DMS 273 (cell line): ENCODE measurements around the gene NSG1.
A peak's percentile ranks its signal among the peaks of the same experiment; 100 is the strongest.

Experiments used
- DNase-seq: peaks from one replicate; lab custom pipeline; 2025; ENCODE audit not compliant: unreplicated experiment; lab: John Stamatoyannopoulos, UW

Gene NSG1

GRCh38 chr4:4368809-4369580, 17.9 kb upstream of the NSG1 start:
- no peak for DNase-seq

GRCh38 chr4:4374388-4375098, 12.4 kb upstream of the NSG1 start:
- DNase-seq = no peak

DNA sequence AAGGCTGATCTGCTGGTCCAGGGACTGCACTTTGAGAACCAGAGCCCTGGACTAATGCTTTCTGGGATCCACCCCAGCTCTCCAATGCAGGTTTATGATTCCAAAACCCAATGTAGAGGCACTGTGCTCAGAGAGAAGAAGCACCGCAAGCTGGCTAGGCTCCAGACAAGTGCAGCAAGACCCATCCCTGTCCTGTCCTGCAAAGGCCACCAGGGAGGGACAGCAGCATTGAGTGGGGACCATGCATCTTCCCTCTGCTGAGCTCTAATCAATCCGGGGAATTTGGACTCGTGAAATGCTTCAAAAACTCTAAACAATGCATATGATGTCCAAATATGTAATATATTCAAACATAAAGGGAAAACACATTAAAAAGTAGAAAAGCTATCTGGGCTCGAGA, 10.8 kb upstream of the NSG1 start:
- no peak for DNase-seq

- DNase-seq = no peak
Observed at GRCh38 chr4:4377191-4377590, 9.7 kb upstream of the NSG1 start.

GRCh38 chr4:4377732-4378460, 9.0 kb upstream of the NSG1 start:
- no peak for DNase-seq

GRCh38 chr4:4379540-4380087, 7.3 kb upstream of the NSG1 start:
- no peak for DNase-seq

DNA sequence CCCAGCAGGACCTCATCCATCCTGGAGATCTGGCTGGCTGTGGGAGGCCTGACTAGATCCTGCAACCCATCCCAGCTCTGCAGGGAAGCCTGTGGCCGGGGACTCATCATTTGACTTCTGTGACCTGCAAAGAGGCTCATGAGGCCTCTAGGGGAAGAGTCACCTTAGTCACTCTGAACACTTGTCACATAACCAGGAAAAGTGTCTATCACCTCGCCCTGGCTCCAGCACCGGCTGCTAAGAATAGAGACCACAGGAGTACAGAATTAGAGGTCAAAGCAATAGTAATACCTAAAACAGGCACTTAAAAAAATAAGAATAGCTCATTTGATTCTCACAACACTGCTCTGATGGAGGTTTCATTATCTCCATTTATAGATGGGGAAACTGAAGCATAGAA, 3.8 kb upstream of the NSG1 start:
- DNase-seq = no peak

DNA sequence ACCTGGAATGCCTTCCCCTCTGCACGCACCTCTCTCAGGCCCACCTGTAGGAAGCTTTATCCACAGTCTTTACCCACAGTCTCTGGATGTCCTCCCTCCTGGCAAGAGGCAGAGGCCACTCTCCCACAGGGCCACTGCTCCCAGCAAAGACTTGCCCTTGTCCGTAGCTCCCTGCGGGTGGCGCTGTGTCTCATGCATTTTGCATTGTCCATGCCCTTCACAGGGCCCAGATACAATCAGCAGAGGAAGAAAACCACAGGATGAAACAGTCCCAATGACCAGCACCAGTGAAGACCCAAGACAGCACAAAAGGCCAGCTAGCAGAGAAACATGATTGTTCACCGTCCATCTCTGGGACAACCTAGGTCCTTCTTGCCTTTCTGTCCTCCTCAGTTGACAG, 2.1 kb upstream of the NSG1 start:
- DNase-seq = peak; percentile 33

DNA sequence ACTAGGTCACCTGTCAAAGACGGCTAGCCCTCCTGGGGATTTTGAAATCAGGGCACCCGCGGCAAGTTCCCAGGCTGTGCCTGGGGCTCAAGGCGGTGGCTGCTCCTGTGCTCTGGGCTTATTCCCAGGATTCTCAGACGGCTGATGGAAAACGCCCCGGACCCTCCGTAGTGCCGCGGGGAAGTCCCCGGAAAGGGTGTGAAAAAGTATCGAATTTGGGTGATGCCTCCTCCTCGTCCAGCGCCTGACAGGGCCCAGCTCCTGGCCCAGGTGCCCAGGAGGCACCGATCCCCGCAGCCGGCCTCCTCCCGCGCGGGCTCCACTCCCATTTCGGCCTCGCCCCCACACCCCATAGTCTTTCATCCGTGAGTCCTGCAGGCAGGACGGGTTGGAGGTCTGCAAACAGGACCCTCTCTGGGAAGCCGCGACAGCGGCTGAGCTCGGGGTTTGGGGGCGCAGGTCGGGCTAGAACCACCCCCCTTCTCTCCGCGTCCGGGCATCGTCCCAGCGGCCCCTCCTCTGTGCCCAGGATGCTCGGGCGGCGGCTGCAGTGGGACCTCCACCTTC, 1.1 kb upstream of the NSG1 start:
- DNase-seq = no peak

DNA sequence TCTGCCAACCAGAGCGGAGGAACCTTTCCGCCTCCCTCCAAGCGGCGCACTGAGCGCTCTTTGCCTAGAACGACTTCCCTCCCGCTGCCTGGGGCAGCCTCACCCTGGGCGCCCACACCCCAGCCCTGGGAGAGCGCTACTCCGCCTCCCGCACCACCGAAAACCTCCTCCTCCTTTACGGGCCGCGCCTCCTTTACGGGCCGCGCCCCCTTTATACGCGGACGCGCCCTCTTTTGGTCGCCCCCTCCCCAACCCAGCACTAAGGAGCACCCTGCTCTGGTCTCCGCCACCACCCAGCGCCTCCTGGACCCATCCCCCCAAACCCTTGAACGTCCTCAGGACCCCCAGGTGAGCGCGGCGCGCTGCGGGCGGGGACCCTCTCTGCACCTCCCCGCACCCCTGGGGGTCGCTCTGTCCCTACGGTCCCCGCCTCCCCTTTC, 586 bp upstream of the NSG1 start:
- DNase-seq = peak; percentile 57

GRCh38 chr4:4387531-4388310, 819 bp downstream of the NSG1 start:
- peak; percentile 18 for DNase-seq

DNA sequence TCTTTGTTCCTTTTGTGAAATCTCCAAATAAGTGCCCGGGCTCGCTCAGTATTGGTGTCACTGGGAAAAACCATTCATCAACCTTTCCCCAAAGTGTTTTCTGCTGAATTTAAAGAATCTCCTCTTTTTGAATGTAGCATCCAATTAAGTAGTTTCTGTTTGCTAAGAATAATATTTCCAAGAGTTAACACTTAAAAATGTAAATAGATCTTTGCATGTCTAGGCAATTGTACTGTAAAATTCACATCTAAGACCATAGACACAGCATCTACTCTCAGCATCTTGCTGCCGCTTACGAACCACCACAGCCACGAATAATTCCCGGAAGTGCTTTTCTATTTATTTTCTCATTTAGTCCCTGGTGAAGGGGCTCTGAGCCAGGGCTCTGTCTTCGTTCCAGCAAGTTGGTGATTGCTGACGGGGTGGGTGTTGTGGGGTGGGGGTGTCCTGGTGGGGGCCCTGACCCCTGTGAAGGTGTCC, 1.4 kb downstream of the NSG1 start:
- DNase-seq = no peak

GRCh38 chr4:4388836-4389575, 2.1 kb downstream of the NSG1 start:
- DNase-seq = no peak

GRCh38 chr4:4390046-4390445, 3.1 kb downstream of the NSG1 start:
- no peak for DNase-seq

GRCh38 chr4:4390515-4391240, 3.8 kb downstream of the NSG1 start:
- no peak for DNase-seq

- DNase-seq = no peak
Observed at GRCh38 chr4:4391866-4392265, 5.0 kb downstream of the NSG1 start.

- peak; percentile 19 for DNase-seq
Observed at GRCh38 chr4:4392501-4393183, 5.7 kb downstream of the NSG1 start.

DNA sequence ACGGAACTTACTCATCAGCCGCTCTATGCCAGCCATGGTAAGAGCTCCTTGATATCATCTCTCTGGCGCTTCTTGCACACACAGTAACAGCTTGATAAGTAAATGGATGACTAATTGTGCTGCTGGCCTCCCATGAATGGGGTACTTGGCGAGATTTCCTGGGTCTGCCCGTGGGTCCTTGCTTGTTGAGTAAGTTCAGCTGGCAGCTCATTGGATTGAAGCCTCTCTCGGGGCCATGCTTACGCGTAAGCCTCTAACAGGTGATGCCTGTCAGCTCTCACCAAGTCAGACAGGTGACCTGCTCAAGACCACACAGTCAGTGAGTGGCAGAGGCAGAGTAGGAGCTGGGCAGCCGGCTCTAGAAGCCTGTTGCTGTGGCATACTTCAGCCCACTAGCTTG, 7.7 kb downstream of the NSG1 start:
- peak; percentile 8 for DNase-seq
